Prostate gland (tissue), 2 donors: ENCODE data around the gene CRYBB1. TPM values are rescaled to one million over a fixed set of nuclear protein-coding genes. Genes with fewer than 3 reads are reported as not detected.

Experiments used
- DNase-seq: peaks from one replicate; pipeline ENCODE4 v3.0.0-alpha.2; 2019; ENCODE audit warnings: low spot score
- H3K27ac ChIP-seq, 2 donors: fragments of 200-600 bp; sonication (generic); 2 replicates each; pipeline ENCODE4 v1.5.1; 2017 to 2019
- H3K27me3 ChIP-seq: fragments of 200-600 bp; sonication (generic); replicated peaks from 2 replicates; pipeline ENCODE4 v1.5.1; 2019; ENCODE audit not compliant: insufficient read depth
- H3K36me3 ChIP-seq, 2 donors: fragments of 200-600 bp; sonication (generic); 1 replicate in 1 of 2; 2 replicates in 1 of 2; pipeline versions ENCODE4 v1.5.1 to v1.8.1; 2017 to 2019
- H3K4me1 ChIP-seq: fragments of 200-600 bp; sonication (generic); replicated peaks from 2 replicates; pipeline ENCODE4 v1.5.1; 2019
- H3K4me3 ChIP-seq, 2 donors: fragments of 200-600 bp; sonication (generic); 2 replicates each; pipeline ENCODE4 v1.5.1; 2017 to 2019
- H3K9me3 ChIP-seq: fragments of 200-600 bp; sonication (generic); 2 replicates; pipeline ENCODE4 v1.5.1; 2017
- CTCF ChIP-seq, 4 experiments: fragments of 200-600 bp in 2 of 4; fragments of 450-650 bp in 2 of 4; sonication (generic) in 2 of 4; IDR thresholded peaks; 1 replicate in 3 of 4; 2 replicates in 1 of 4; pipeline ENCODE4 v1.5.1; 2016 to 2019; ENCODE audit warnings: antibody characterized with exemption in 4 of 4, mild to moderate bottlenecking in 2 of 4, moderate library complexity in 2 of 4
- POLR2A ChIP-seq: fragments of 450-650 bp; IDR thresholded peaks from one replicate; pipeline ENCODE4 v1.6.1; 2016; ENCODE audit warnings: antibody characterized with exemption, mild to moderate bottlenecking
- POLR2AphosphoS5 ChIP-seq: sonication (generic); formaldehyde crosslinking; IDR thresholded peaks from one replicate; pipeline ENCODE4 v1.6.1; 2017; ENCODE audit warnings: antibody characterized with exemption
- WGBS: methylation state at CpG from one replicate; pipeline ENCODE4 v1.1.5; 2018; 5-methylcytosine and 5-hydroxymethylcytosine counted together
- intact Hi-C: fragments of 100-400 bp; cut with DNase I; formaldehyde crosslinking; loops from one replicate; pipeline ENCODE4 v1.14.2; 2022
- total RNA-seq, 2 donors: library from RNA; depleted of rRNA; stranded (reverse); fragments of >200 nt; gene quantifications; one replicate each; pipeline ENCODE4 v1.1.0, GENCODE V29; 2016

Gene CRYBB1
- total RNA-seq, 2 donors from 2014 or later = 0.36 TPM; not detected in 1

GRCh38 chr22:26576026-26576680 lies 41.7 kb downstream of the CRYBB1 start:
- intact Hi-C loops = no loop called here
- no peaks in the 10 kb centered on the region for H3K9me3 ChIP-seq
- no peak for TF ChIP-seq CTCF (IDR thresholded peaks at IDR 0.05)
- TF ChIP-seq POLR2AphosphoS5 = no peak
- no peak for TF ChIP-seq POLR2A
- DNase-seq = no peak
- no peaks in the 10 kb centered on the region for H3K36me3 ChIP-seq
- no peak overlapping the region for H3K4me3 ChIP-seq
- H3K4me1 ChIP-seq = peaks cover 5% of the 10 kb centered on the region
- no peak overlapping the region for H3K27ac ChIP-seq
- 52% methylated on average over 8 of the region's 8 CpGs for WGBS
- no peaks in the 10 kb centered on the region for H3K27me3 ChIP-seq

- intact Hi-C loops = no loop called here
- TF ChIP-seq POLR2AphosphoS5 (no peak), POLR2A (no peak), CTCF (IDR thresholded peaks at IDR 0.05) (no peak)
- H3K9me3 ChIP-seq = no peaks in the 10 kb centered on the region
- H3K27ac ChIP-seq = peak overlapping the region in 1 of 2 donors; percentile 57
- H3K4me3 ChIP-seq = no peak overlapping the region
- H3K27me3 ChIP-seq = no peaks in the 10 kb centered on the region
- no peaks in the 10 kb centered on the region for H3K36me3 ChIP-seq
- peaks cover 10% of the 10 kb centered on the region for H3K4me1 ChIP-seq
- WGBS = 80% methylated on average over 7 of the region's 7 CpGs
- DNase-seq = no peak
Observed at GRCh38 chr22:26574001-26574723, 43.7 kb downstream of the CRYBB1 start.

GRCh38 chr22:26573026-26573662 lies 44.7 kb downstream of the CRYBB1 start:
- peak; percentile 34 for DNase-seq
- H3K27ac ChIP-seq = peak overlapping the region in 1 of 2 donors; percentile 57
- peak; percentile 58 for TF ChIP-seq POLR2AphosphoS5
- TF ChIP-seq CTCF (IDR thresholded peaks at IDR 0.05) = no peak
- WGBS = 49% methylated on average over 10 of the region's 10 CpGs
- no peaks in the 10 kb centered on the region for H3K27me3 ChIP-seq
- no peak overlapping the region for H3K4me3 ChIP-seq
- no peaks in the 10 kb centered on the region for H3K36me3 ChIP-seq
- H3K9me3 ChIP-seq = no peaks in the 10 kb centered on the region
- intact Hi-C loops = no loop called here
- H3K4me1 ChIP-seq = peaks cover 10% of the 10 kb centered on the region

- Histone ChIP-seq H3K4me1 (peaks cover 10% of the 10 kb centered on the region), H3K4me3 (no peak overlapping the region), H3K27ac (no peak overlapping the region), H3K9me3 (no peaks in the 10 kb centered on the region), H3K36me3 (no peaks in the 10 kb centered on the region), H3K27me3 (no peaks in the 10 kb centered on the region)
- no peak for DNase-seq
- TF ChIP-seq POLR2A (no peak), POLR2AphosphoS5 (no peak), CTCF (IDR thresholded peaks at IDR 0.05) (no peak)
- 83% methylated on average over 13 of the region's 13 CpGs for WGBS
- intact Hi-C loops = no loop called here
Observed at GRCh38 chr22:26570864-26571525, 46.8 kb downstream of the CRYBB1 start.
